K562 (cell line): ENCODE results near the gene FTSJ1. TPM values are rescaled to one million over a fixed set of nuclear protein-coding genes. Genes with fewer than 3 reads are reported as not detected.

Experiments
- ATAC-seq: fragments of 200-7000 bp; cut with Tn5 transposase; 3 replicates; pipeline ENCODE4 v1.9.1; 2020; ENCODE audit warnings: moderate library complexity
- BruUV-seq: library from RNA; stranded (reverse); fragments of 400-500 nt; replicated peaks from 2 replicates; lab custom pipeline; 2021; lab: Mats Ljungman, UMichigan
- CTCF ChIA-PET: fragments of 300-600 bp; formaldehyde crosslinking; extraction: SDS; loops from one replicate; lab custom pipeline; 2021; ENCODE audit warnings: low intra/inter-chr PET ratio; lab: Yijun Ruan, JAX
- POLR2A ChIA-PET: fragments of 300-600, 350-650 bp; sonication (Branson Sonifier 250); formaldehyde crosslinking; extraction: SDS; loops from one replicate; lab custom pipeline; 2021; ENCODE audit warnings: antibody characterized with exemption, inconsistent platforms; lab: Yijun Ruan, JAX
- DNase-seq, 4 experiments: peaks; one replicate each; pipeline versions ENCODE4 v3.0.0 to v3.0.0-alpha.2; 2011 to 2018; ENCODE audit warnings: low spot score in 3 of 4, mixed read lengths in 3 of 4; ENCODE audit errors: extremely low read depth in 1 of 4
- FAIRE-seq: peaks from 2 replicates; lab custom pipeline; 2011; peaks lifted over from hg19 to GRCh38; lab: Jason Lieb, UNC
- H2AFZ ChIP-seq: 2 replicates; pipeline ENCODE4 v1.6.0; 2011; ENCODE audit warnings: low read depth, low read length, control low read depth, inconsistent platforms
- H3K27ac ChIP-seq: fragments of 200-600 bp; 3 replicates; pipeline ENCODE4 v1.8.0; 2011; ENCODE audit warnings: low read depth, mild to moderate bottlenecking, control low read depth, inconsistent platforms, low read length, moderate library complexity, mixed read lengths; ENCODE audit errors: extremely low read depth
- H3K27me3 ChIP-seq, 2 experiments: fragments of 300-600 bp in 1 of 2; 2 replicates in 1 of 2; 3 replicates in 1 of 2; pipeline versions ENCODE4 v1.6.0 to v1.8.0; 2011; ENCODE audit warnings: inconsistent platforms in 2 of 2, low read length in 2 of 2, mild to moderate bottlenecking in 1 of 2, mixed read lengths in 1 of 2, moderate library complexity in 1 of 2; ENCODE audit not compliant: control insufficient read depth in 2 of 2, insufficient read depth in 2 of 2
- H3K36me3 ChIP-seq: fragments of 300-600 bp; 3 replicates; pipeline ENCODE4 v1.8.0; 2011; ENCODE audit warnings: mild to moderate bottlenecking, low read length, inconsistent platforms; ENCODE audit not compliant: control insufficient read depth, insufficient read depth
- H3K4me1 ChIP-seq, 2 experiments: fragments of 200-600 bp in 1 of 2; replicated peaks in 1 of 2; 2 replicates in 1 of 2; 3 replicates in 1 of 2; pipeline versions ENCODE4 v1.5.1 to v1.8.0; 2011; ENCODE audit warnings: inconsistent platforms in 2 of 2, low read length in 2 of 2, mild to moderate bottlenecking in 1 of 2, mixed read lengths in 1 of 2, moderate library complexity in 1 of 2; ENCODE audit not compliant: control insufficient read depth in 2 of 2, insufficient read depth in 2 of 2
- H3K4me2 ChIP-seq: 2 replicates; pipeline ENCODE4 v1.6.1; 2011; ENCODE audit warnings: low read length, control low read depth, inconsistent platforms, mixed read lengths; ENCODE audit not compliant: insufficient read depth
- H3K4me3 ChIP-seq: fragments of 200-600 bp; sonication (generic), shearing (Covaris generic); 2 replicates; pipeline ENCODE4 v1.5.1; 2016; ENCODE audit warnings: control low read depth, inconsistent platforms
- H3K79me2 ChIP-seq: fragments of 200-600 bp; 3 replicates; pipeline ENCODE4 v1.8.0; 2011; ENCODE audit warnings: low read length, inconsistent platforms; ENCODE audit not compliant: control insufficient read depth, insufficient read depth
- H3K9ac ChIP-seq, 2 experiments: 2 replicates each; pipeline versions ENCODE4 v1.6.0 to v1.6.1; 2011; ENCODE audit warnings: low read depth in 2 of 2, low read length in 2 of 2, control low read depth in 1 of 2, inconsistent platforms in 1 of 2, mild to moderate bottlenecking in 1 of 2, mixed read lengths in 1 of 2; ENCODE audit not compliant: insufficient read depth in 1 of 2
- H3K9me1 ChIP-seq: one replicate; pipeline ENCODE4 v1.6.0; 2011; ENCODE audit warnings: inconsistent platforms, mild to moderate bottlenecking, low read length, moderate library complexity; ENCODE audit not compliant: control insufficient read depth, insufficient read depth
- H3K9me3 ChIP-seq: replicated peaks from 2 replicates; pipeline ENCODE4 v1.5.1; 2011; ENCODE audit warnings: low read depth, low read length, inconsistent platforms; ENCODE audit not compliant: control insufficient read depth, insufficient read depth
- H4K20me1 ChIP-seq: replicated peaks from 2 replicates; pipeline ENCODE4 v1.6.1; 2011; ENCODE audit warnings: low read length, inconsistent platforms, mixed read lengths; ENCODE audit not compliant: control insufficient read depth, insufficient read depth
- AFF4 ChIP-seq: sonication (generic); formaldehyde crosslinking; IDR thresholded peaks from 2 replicates; pipeline ENCODE4 v1.8.0; 2023; ENCODE audit warnings: mild to moderate bottlenecking, missing genetic modification reagents
- CAMTA2 ChIP-seq: fragments of 250-450 bp; sonication (Bioruptor Pico); conservative IDR thresholded peaks from 2 replicates; pipeline ENCODE4 v1.5.1; 2022
- MCM3 ChIP-seq: fragments of 450-650 bp; IDR thresholded peaks from 2 replicates; pipeline ENCODE4 v1.6.1; 2016
- MEIS2 ChIP-seq: fragments of 450-650 bp; IDR thresholded peaks from 2 replicates; pipeline ENCODE4 v1.6.1; 2014; ENCODE audit warnings: mild to moderate bottlenecking; ENCODE audit not compliant: partially characterized antibody
- NFYB ChIP-seq: IDR thresholded peaks from 2 replicates; pipeline ENCODE4 v1.6.1; 2011; ENCODE audit warnings: mild to moderate bottlenecking, moderate library complexity; ENCODE audit not compliant: insufficient read length; ENCODE audit errors: extremely low read depth
- POLR2A ChIP-seq: fragments of 450-650 bp; conservative IDR thresholded peaks from 2 replicates; pipeline ENCODE4 v1.6.1; 2016
- SNRNP70 ChIP-seq: fragments of 200-400 bp; formaldehyde crosslinking; optimal IDR thresholded peaks from 2 replicates; pipeline ENCODE3; 2017; ENCODE audit warnings: low read depth, low read length
- SUPT5H ChIP-seq: fragments of 450-650 bp; IDR thresholded peaks from 2 replicates; pipeline ENCODE4 v1.6.1; 2016
- ZNF316 ChIP-seq: fragments of 450-650 bp; IDR thresholded peaks from 2 replicates; pipeline ENCODE4 v1.6.1; 2016
- ZNF79 ChIP-seq: fragments of 250-450 bp; sonication (Bioruptor Pico); IDR thresholded peaks from 2 replicates; pipeline ENCODE4 v1.4.0; 2020; ENCODE audit warnings: low read depth, mild to moderate bottlenecking, moderate library complexity
- WGBS: fragments of 100-300 bp; shearing (Covaris generic); methylation state at CpG from one replicate; pipeline ENCODE4 v1.1.6; 2016; ENCODE audit warnings: low coverage, mixed read lengths; ENCODE audit not compliant: insufficient coverage; ENCODE audit errors: missing lambda C conversion rate; 5-methylcytosine and 5-hydroxymethylcytosine counted together
- in situ Hi-C: fragments of 300-500 bp; cut with MboI; formaldehyde crosslinking; loops from 4 replicates; pipeline ENCODE4 v1.15.0; 2018; ENCODE audit warnings: inconsistent platforms, mixed read lengths
- intact Hi-C: fragments of 100-400 bp; cut with micrococcal nuclease; formaldehyde crosslinking; loops from 2 replicates; pipeline ENCODE4 v1.14.2; 2022
- polyA plus RNA-seq, 8 experiments: library from polyadenylated mRNA; depleted of rRNA in 4 of 8; stranded (reverse) in 5 of 8; unstranded in 3 of 8; fragments of >200 nt; fragmentation: Nextera tagmentation in 2 of 8; fragmentation: Illumina TruSeq in 1 of 8; extraction: Ambion mirVana in 2 of 8; extraction: Trizol in 1 of 8; gene quantifications; 2 replicates each; pipeline versions ENCODE4 v1.2.1 to v1.2.3, GENCODE V29; 2011 to 2014; ENCODE audit warnings: inconsistent platforms in 1 of 8, missing spikeins in 1 of 8
- total RNA-seq, 7 experiments: library from RNA; depleted of rRNA in 6 of 7; stranded (reverse); fragments of >200 nt in 6 of 7; fragmentation: Illumina TruSeq in 2 of 7; extraction: Trizol in 2 of 7; gene quantifications; 2 replicates each; pipeline versions ENCODE4 v1.2.1 to v1.2.3, GENCODE V29; 2011 to 2021; ENCODE audit warnings: low replicate concordance in 1 of 7
- TF ChIP-seq, protein P1 (sequence below): fragments of 450-650 bp; formaldehyde crosslinking; IDR thresholded peaks from 2 replicates; pipeline ENCODE4 v1.4.0; 2020; ENCODE audit warnings: mild to moderate bottlenecking, mixed read lengths

FTSJ1 gene
- total and polyA plus RNA-seq, 9 of the 15 experiments (the other 6 are each of a cell fraction or from before 2014, with no cell fraction given): 12.2 to 95.6 (median 71.6) TPM

DNA sequence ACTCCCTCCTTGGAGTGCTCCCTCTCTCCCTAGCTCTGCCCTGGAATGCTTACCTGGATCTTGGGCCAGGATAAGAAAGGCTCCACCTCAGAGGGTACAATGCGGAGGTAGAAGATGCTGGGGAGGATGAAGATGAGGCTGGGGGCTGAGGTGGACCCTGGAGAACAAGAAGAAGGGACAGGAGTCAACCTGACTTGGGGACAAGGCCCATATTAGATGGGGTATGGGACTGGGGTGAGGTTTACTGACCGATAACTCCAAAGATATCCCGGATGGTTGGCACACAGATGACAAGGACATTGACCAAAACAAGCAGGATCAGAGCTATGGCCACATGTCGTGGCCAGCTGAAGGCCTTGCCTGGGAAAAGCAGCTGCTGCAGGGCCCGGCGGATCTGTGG, 16.5 kb upstream of the FTSJ1 start (continued):
- TF ChIP-seq AFF4: no peak
- TF ChIP-seq MCM3: no peak
- no peak for TF ChIP-seq SNRNP70
- no peak for TF ChIP-seq NFYB
- no peak for TF ChIP-seq ZNF79 (CRISPR knock-in tag)
- TF ChIP-seq MEIS2: no peak
- TF ChIP-seq ZNF316: no peak

DNA sequence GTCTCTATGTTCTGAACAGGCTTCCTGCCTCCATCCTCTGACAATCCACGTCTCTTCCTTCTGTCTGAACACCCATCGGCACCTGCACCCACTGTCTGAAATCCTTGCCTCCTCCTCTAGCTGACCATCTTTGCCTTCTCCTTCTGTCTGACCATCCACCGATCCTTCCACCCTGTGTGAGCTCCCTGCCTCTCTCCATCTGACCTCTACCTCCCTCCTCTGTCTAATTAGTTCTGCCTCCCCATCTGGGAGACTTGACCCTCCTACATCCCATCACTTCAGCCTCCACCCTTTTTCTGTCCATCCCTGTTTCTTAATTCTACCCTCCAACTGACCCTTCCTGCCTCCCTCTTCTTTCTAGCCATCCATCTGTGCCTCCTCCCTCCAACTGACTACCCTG, 16.0 kb upstream of the FTSJ1 start:
- 100% methylated on average over 2 of the region's 3 CpGs for whole genome bisulfite sequencing
- no peak for FAIRE-seq
- CTCF ChIA-PET: no interaction called here

More for the DNA sequence above, 16.0 kb upstream of the FTSJ1 start:
- H3K9ac ChIP-seq: no peak overlapping the region
- H3K4me3 ChIP-seq: no peak overlapping the region
- H3K9me1 ChIP-seq: no peaks in the 10 kb centered on the region
- intact Hi-C loops: no loop called here
- H3K27me3 ChIP-seq: no peaks in the 10 kb centered on the region
- H3K27ac ChIP-seq: no peak overlapping the region
- POLR2A ChIA-PET: no interaction called here
- H3K36me3 ChIP-seq: peaks cover 56% of the 10 kb centered on the region
- no TSS peak for BruUV-seq
- H3K4me1 ChIP-seq: peaks cover 0 to 6% of the 10 kb centered on the region in 2 experiments; a peak in 3 of 5 replicates
- no peak for DNase-seq
- H3K79me2 ChIP-seq: peaks cover 13% of the 10 kb centered on the region
- H4K20me1 ChIP-seq: no peaks in the 10 kb centered on the region
- no peak overlapping the region for H2AFZ ChIP-seq
- H3K9me3 ChIP-seq: no peaks in the 10 kb centered on the region
- in situ Hi-C loops: no loop called here
- TF ChIP-seq POLR2A (peak; percentile 55; the same call in 1 of the 2 replicates), SUPT5H (peak; percentile 50; the same call in 1 of the 2 replicates), CAMTA2 (CRISPR knock-in tag) (no peak)
- TF ChIP-seq, protein P1, sequence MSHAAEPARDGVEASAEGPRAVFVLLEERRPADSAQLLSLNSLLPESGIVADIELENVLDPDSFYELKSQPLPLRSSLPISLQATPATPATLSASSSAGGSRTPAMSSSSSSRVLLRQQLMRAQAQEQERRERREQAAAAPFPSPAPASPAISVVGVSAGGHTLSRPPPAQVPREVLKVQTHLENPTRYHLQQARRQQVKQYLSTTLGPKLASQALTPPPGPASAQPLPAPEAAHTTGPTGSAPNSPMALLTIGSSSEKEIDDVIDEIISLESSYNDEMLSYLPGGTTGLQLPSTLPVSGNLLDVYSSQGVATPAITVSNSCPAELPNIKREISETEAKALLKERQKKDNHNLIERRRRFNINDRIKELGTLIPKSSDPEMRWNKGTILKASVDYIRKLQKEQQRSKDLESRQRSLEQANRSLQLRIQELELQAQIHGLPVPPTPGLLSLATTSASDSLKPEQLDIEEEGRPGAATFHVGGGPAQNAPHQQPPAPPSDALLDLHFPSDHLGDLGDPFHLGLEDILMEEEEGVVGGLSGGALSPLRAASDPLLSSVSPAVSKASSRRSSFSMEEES (CRISPR knock-in tag): no peak
- ATAC-seq: no peak
- H3K4me2 ChIP-seq: no peak overlapping the region
